ENCODE measurements around the gene DENND2A.
"Not testable (repeated sequence)": the region's sequence is repeated elsewhere in the genome, so short reads cannot be mapped to it uniquely, and the experiment has no call there.

DENND2A gene

GRCh38 chr7:140557809-140558518 lies 82.6 kb downstream of the DENND2A start:
- Histone ChIP-seq H3K36me3 (ENCODE audit: control insufficient read depth, low read length) (no peaks in the 10 kb centered on the region), H3K4me2 (ENCODE audit: low read length) (no peak overlapping the region), H3K4me1 (ENCODE audit: control insufficient read depth, low read length) (no peaks in the 10 kb centered on the region), H3K27me3 (ENCODE audit: control insufficient read depth, low read length) (no peaks in the 10 kb centered on the region), H3K4me3 (ENCODE audit: low read length) (no peak overlapping the region), H3K27ac (ENCODE audit: low read depth, low read length) (no peak overlapping the region), H3K79me2 (ENCODE audit: control insufficient read depth, low read length) (no peaks in the 10 kb centered on the region), H3F3A (ENCODE audit: control insufficient read depth, insufficient read depth) (no peaks in the 10 kb centered on the region), H3K9me2 (replicated peaks; ENCODE audit: control insufficient read depth, low read length) (no peaks in the 10 kb centered on the region), H3K9me3 (ENCODE audit: control insufficient read depth, insufficient read depth, low read length) (no peaks in the 10 kb centered on the region), H4K20me1 (ENCODE audit: control insufficient read depth, insufficient read depth, low read depth, low read length) (no peaks in the 10 kb centered on the region)
- TF ChIP-seq CTCF (IDR thresholded peaks at IDR 0.05; ENCODE audit: low read depth, low read length, poor library complexity, severe bottlenecking) (no peak), EZH2phosphoT487 (IDR thresholded peaks at IDR 0.05; ENCODE audit: borderline replicate concordance, low read length) (no peak)

- no peaks in the 10 kb centered on the region for H3K36me3 ChIP-seq (ENCODE audit: control insufficient read depth, low read length)
- H3K4me2 ChIP-seq (ENCODE audit: low read length): no peak overlapping the region
These were observed 83.5 kb downstream of the DENND2A start for GRCh38 chr7:140557069-140557468.

GRCh38 chr7:140553236-140553635 lies 87.4 kb downstream of the DENND2A start:
- not testable (repeated sequence) for H3K9me2 ChIP-seq (replicated peaks; ENCODE audit: control insufficient read depth, low read length); H3K36me3 ChIP-seq (ENCODE audit: control insufficient read depth, low read length); H3K79me2 ChIP-seq (ENCODE audit: control insufficient read depth, low read length); H3F3A ChIP-seq (ENCODE audit: control insufficient read depth, insufficient read depth); H3K27ac ChIP-seq (ENCODE audit: low read depth, low read length); H3K27me3 ChIP-seq (ENCODE audit: control insufficient read depth, low read length); H3K4me3 ChIP-seq (ENCODE audit: low read length); H3K9me3 ChIP-seq (ENCODE audit: control insufficient read depth, insufficient read depth, low read length); H3K4me2 ChIP-seq (ENCODE audit: low read length); H3K4me1 ChIP-seq (ENCODE audit: control insufficient read depth, low read length); H4K20me1 ChIP-seq (ENCODE audit: control insufficient read depth, insufficient read depth, low read depth, low read length)

More at GRCh38 chr7:140557069-140557468, 83.5 kb downstream of the DENND2A start:
- Histone ChIP-seq H3K27ac (ENCODE audit: low read depth, low read length) (no peak overlapping the region), H3K9me3 (ENCODE audit: control insufficient read depth, insufficient read depth, low read length) (no peaks in the 10 kb centered on the region), H3K4me1 (ENCODE audit: control insufficient read depth, low read length) (no peaks in the 10 kb centered on the region), H3K4me3 (ENCODE audit: low read length) (no peak overlapping the region), H3K9me2 (replicated peaks; ENCODE audit: control insufficient read depth, low read length) (no peaks in the 10 kb centered on the region), H3K79me2 (ENCODE audit: control insufficient read depth, low read length) (no peaks in the 10 kb centered on the region), H3K27me3 (ENCODE audit: control insufficient read depth, low read length) (no peaks in the 10 kb centered on the region), H3F3A (ENCODE audit: control insufficient read depth, insufficient read depth) (no peaks in the 10 kb centered on the region), H4K20me1 (ENCODE audit: control insufficient read depth, insufficient read depth, low read depth, low read length) (no peaks in the 10 kb centered on the region)
- TF ChIP-seq EZH2phosphoT487 (IDR thresholded peaks at IDR 0.05; ENCODE audit: borderline replicate concordance, low read length) (no peak), CTCF (IDR thresholded peaks at IDR 0.05; ENCODE audit: low read depth, low read length, poor library complexity, severe bottlenecking) (no peak)

- H3K4me3 ChIP-seq (ENCODE audit: low read length): no peak overlapping the region
- H3K4me1 ChIP-seq (ENCODE audit: control insufficient read depth, low read length): no peaks in the 10 kb centered on the region
- no peak overlapping the region for H3K27ac ChIP-seq (ENCODE audit: low read depth, low read length)
- H3K36me3 ChIP-seq (ENCODE audit: control insufficient read depth, low read length): no peaks in the 10 kb centered on the region
- no peaks in the 10 kb centered on the region for H3K9me2 ChIP-seq (replicated peaks; ENCODE audit: control insufficient read depth, low read length)
- H3K79me2 ChIP-seq (ENCODE audit: control insufficient read depth, low read length): no peaks in the 10 kb centered on the region
- H3K4me2 ChIP-seq (ENCODE audit: low read length): no peak overlapping the region
- H3F3A ChIP-seq (ENCODE audit: control insufficient read depth, insufficient read depth): no peaks in the 10 kb centered on the region
- H4K20me1 ChIP-seq (ENCODE audit: control insufficient read depth, insufficient read depth, low read depth, low read length): no peaks in the 10 kb centered on the region
- H3K9me3 ChIP-seq (ENCODE audit: control insufficient read depth, insufficient read depth, low read length): no peaks in the 10 kb centered on the region
- peaks cover 2% of the 10 kb centered on the region for H3K27me3 ChIP-seq (ENCODE audit: control insufficient read depth, low read length)
- TF ChIP-seq EZH2phosphoT487 (IDR thresholded peaks at IDR 0.05; ENCODE audit: borderline replicate concordance, low read length) (no peak), CTCF (IDR thresholded peaks at IDR 0.05; ENCODE audit: low read depth, low read length, poor library complexity, severe bottlenecking) (no peak)
These were observed 88.4 kb downstream of the DENND2A start for GRCh38 chr7:140552240-140552679.

All from DOHH2 (cell line).